ENCODE results near the gene ACOXL. TPM values are rescaled to one million over a fixed set of nuclear protein-coding genes. Genes with fewer than 3 reads are reported as not detected.
"Not testable (repeated sequence)": the region's sequence is repeated elsewhere in the genome, so short reads cannot be mapped to it uniquely, and the experiment has no call there.

The ACOXL gene
- total RNA-seq, 1 donor, result 0.10 TPM

DNA sequence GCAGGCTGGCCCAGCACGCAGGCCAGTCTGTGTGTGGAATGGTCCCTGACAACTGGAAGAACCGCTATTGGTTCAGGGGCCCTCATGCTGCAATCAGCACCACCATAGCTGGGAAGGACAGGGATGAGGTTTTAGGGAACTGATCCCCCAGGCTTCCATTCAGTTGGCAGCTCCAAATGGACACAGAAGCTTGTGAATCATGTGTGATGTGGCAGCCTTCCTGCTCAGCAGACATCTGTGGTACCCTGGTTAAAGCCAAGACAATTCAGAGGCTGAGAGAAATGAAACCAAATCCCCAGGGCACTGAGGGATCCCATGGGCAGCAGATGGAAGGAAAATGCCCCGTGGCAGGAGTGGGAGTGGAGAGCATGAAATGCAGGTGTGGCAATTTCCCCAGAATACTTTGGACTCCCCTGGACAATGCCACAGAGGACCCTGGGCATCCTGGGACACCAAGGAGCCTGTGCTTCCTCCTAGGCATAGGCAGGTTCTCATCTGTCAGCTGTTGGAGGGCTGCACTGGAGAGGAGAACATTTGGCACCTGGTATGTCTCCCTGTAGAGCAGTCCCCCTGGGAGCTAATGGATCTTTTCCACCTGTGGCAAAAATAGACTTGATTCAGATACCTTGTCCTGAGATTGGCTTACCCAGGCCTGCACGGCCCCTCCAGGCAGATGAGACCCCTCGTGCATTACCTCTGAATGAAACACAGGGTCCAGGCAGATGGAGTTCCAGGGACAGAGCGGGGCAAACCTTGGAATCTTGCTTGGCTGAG, 226.2 kb downstream of the ACOXL start:
- no peaks in the 10 kb centered on the region for H3K4me1 ChIP-seq (ENCODE audit: insufficient read depth, low read length)
- no peak overlapping the region for H3K4me3 ChIP-seq (ENCODE audit: low read length)
- H3K9me3 ChIP-seq (ENCODE audit: low read depth, low read length), result no peaks in the 10 kb centered on the region
- H3K27me3 ChIP-seq (ENCODE audit: insufficient read depth, low read length), result no peaks in the 10 kb centered on the region

DNA sequence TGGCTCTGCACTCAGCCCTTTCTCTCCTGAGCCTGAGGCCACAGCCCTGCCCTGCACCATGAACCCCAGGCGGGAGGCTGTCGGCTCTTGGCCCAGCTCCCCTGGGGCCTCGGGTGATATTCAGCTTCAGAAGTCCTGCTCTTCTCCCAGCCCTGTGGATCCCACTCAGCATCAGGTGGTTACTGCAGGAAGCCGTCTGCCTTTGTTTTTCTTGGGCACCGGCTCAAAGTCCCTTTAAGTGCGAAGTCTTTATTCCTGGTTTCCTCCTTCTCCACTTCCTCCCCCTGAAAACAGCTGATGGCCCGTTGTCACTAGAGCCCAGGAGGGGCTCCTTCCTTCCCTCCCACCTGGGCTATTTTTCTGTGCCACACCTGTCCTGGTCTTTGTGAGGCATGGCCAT, 226.8 kb downstream of the ACOXL start:
- no peaks in the 10 kb centered on the region for H3K4me1 ChIP-seq (ENCODE audit: insufficient read depth, low read length)
- no peak overlapping the region for H3K4me3 ChIP-seq (ENCODE audit: low read length)
- H3K27me3 ChIP-seq (ENCODE audit: insufficient read depth, low read length), result no peaks in the 10 kb centered on the region
- H3K9me3 ChIP-seq (ENCODE audit: low read depth, low read length), result no peaks in the 10 kb centered on the region

GRCh38 chr2:110960281-110960680, 227.9 kb downstream of the ACOXL start:
- Histone ChIP-seq H3K4me3 (ENCODE audit: low read length) (no peak overlapping the region), H3K4me1 (ENCODE audit: insufficient read depth, low read length) (no peaks in the 10 kb centered on the region), H3K9me3 (ENCODE audit: low read depth, low read length) (no peaks in the 10 kb centered on the region), H3K27me3 (ENCODE audit: insufficient read depth, low read length) (no peaks in the 10 kb centered on the region)

- H3K4me3 ChIP-seq (ENCODE audit: low read length), result no peak overlapping the region
- no peaks in the 10 kb centered on the region for H3K9me3 ChIP-seq (ENCODE audit: low read depth, low read length)
- H3K27me3 ChIP-seq (ENCODE audit: insufficient read depth, low read length), result no peaks in the 10 kb centered on the region
- no peaks in the 10 kb centered on the region for H3K4me1 ChIP-seq (ENCODE audit: insufficient read depth, low read length)
These were observed 228.6 kb downstream of the ACOXL start for GRCh38 chr2:110960954-110961353.

DNA sequence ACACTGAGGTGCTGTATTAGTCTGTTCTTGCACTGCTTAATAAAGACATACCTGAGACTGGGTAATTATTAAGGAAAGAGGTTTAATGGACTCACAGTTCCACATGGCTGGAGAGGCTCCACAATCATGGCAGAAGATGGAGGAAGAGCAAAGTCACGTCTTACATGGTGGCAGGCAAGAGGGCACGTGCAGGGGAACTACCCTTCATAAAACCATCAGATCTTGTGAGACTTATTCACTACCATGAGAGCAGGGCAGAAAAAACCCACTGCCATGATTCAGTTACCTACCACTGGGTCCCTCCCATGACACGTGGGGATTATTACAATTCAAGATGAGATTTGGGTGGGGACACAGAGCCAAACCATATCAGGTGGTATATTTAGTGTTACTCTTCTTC, 229.3 kb downstream of the ACOXL start:
- not testable (repeated sequence) for H3K9me3 ChIP-seq (ENCODE audit: low read depth, low read length); H3K27me3 ChIP-seq (ENCODE audit: insufficient read depth, low read length); H3K4me1 ChIP-seq (ENCODE audit: insufficient read depth, low read length); H3K4me3 ChIP-seq (ENCODE audit: low read length)

DNA sequence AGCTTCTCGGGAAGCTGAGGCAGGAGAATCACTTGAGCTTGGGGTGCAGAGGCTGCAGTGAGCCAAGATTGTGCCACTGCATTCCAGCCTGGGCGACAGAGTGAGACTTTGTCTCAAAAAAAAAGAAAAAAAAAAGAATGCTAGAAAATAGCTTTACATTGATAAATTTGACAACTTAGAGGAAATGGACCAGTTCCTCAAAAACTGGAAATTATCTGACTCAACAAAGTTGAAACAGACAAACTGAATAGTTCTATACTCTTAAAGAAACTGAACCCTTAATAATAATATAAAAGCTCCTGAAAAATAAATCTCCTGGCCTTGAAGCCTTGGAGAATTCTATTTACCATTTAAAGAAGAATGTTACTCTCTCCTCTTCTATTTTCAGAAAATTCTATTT, 237.3 kb downstream of the ACOXL start:
- Histone ChIP-seq H3K4me1 (ENCODE audit: insufficient read depth, low read length) (no peaks in the 10 kb centered on the region), H3K4me3 (ENCODE audit: low read length) (no peak overlapping the region), H3K9me3 (ENCODE audit: low read depth, low read length) (no peaks in the 10 kb centered on the region), H3K27me3 (ENCODE audit: insufficient read depth, low read length) (no peaks in the 10 kb centered on the region)

DNA sequence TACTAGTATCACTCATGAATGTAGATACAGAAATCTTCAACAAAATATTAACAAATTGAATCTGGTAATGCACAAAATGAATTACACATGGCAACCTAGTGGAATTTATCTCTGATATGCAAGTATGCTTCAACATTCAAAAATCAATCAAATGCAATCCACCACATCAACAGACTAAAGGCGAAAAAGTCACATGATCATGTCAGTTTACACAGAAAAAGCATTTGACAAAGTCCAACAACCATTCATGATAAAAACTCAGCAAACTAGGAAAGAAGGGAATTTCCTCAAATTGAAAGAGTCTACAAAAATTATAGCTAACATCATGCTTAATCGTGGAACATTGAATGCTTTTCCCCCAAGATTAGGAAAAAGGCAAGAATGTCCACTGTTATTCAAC, 237.8 kb downstream of the ACOXL start:
- Histone ChIP-seq H3K9me3 (ENCODE audit: low read depth, low read length) (no peaks in the 10 kb centered on the region), H3K4me1 (ENCODE audit: insufficient read depth, low read length) (no peaks in the 10 kb centered on the region)

DNA sequence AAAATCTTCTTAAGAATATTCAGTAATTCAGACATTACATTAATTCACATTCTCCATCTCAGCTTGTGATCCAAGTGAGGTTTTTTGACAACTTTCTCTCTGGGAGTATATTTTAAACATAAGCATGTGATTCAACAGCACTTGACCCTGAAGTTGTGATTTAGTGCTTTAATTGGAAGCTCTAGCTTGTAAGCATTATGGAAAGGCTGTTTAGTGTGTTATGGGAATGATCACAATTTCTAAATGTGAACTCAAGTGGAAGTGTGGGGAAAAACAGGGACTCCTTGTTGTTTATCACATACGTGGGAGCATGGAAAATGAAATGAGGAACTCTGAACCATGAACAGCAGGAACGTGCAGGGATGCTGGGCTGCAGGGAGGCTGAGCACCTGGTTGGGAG, 239.4 kb downstream of the ACOXL start:
- no peaks in the 10 kb centered on the region for H3K9me3 ChIP-seq (ENCODE audit: low read depth, low read length)
- no peaks in the 10 kb centered on the region for H3K27me3 ChIP-seq (ENCODE audit: insufficient read depth, low read length)
- H3K4me1 ChIP-seq (ENCODE audit: insufficient read depth, low read length), result no peaks in the 10 kb centered on the region

More for the DNA sequence above, 237.8 kb downstream of the ACOXL start:
- Histone ChIP-seq H3K27me3 (ENCODE audit: insufficient read depth, low read length) (no peaks in the 10 kb centered on the region), H3K4me3 (ENCODE audit: low read length) (no peak overlapping the region)

DNA sequence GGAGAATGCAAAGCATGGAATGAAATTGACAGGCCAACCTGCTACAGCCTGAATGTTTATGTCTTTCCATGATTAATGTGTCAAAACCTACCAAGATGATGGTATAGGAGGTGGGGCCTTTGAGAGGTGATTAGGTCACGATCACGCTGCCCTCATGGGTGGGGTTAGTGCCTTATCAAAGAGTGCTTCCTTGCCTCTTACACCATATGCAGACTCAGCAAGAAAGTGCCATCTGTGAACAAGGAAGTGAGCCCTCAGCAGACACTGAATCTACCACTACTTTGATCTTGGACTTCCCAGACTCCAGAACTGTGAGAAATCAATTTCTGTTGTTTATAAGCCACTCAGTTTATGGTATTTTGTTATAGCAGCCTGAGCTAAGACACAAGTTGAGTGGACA, 240.9 kb downstream of the ACOXL start:
- no peaks in the 10 kb centered on the region for H3K9me3 ChIP-seq (ENCODE audit: low read depth, low read length)
- H3K4me1 ChIP-seq (ENCODE audit: insufficient read depth, low read length), result no peaks in the 10 kb centered on the region
- no peaks in the 10 kb centered on the region for H3K27me3 ChIP-seq (ENCODE audit: insufficient read depth, low read length)
- no peak overlapping the region for H3K4me3 ChIP-seq (ENCODE audit: low read length)

More for the DNA sequence above, 239.4 kb downstream of the ACOXL start:
- H3K4me3 ChIP-seq (ENCODE audit: low read length), result no peak overlapping the region

- peaks cover 5% of the 10 kb centered on the region for H3K4me1 ChIP-seq (ENCODE audit: insufficient read depth, low read length)
- H3K27me3 ChIP-seq (ENCODE audit: insufficient read depth, low read length), result no peaks in the 10 kb centered on the region
- no peaks in the 10 kb centered on the region for H3K9me3 ChIP-seq (ENCODE audit: low read depth, low read length)
- no peak overlapping the region for H3K4me3 ChIP-seq (ENCODE audit: low read length)
These were observed 245.0 kb downstream of the ACOXL start for GRCh38 chr2:110977403-110977802.

GRCh38 chr2:110978148-110978547, 245.8 kb downstream of the ACOXL start:
- no peaks in the 10 kb centered on the region for H3K9me3 ChIP-seq (ENCODE audit: low read depth, low read length)
- no peaks in the 10 kb centered on the region for H3K27me3 ChIP-seq (ENCODE audit: insufficient read depth, low read length)
- H3K4me1 ChIP-seq (ENCODE audit: insufficient read depth, low read length), result peaks cover 12% of the 10 kb centered on the region
- no peak overlapping the region for H3K4me3 ChIP-seq (ENCODE audit: low read length)

- Histone ChIP-seq H3K4me3 (ENCODE audit: low read length) (no peak overlapping the region), H3K4me1 (ENCODE audit: insufficient read depth, low read length) (peaks cover 20% of the 10 kb centered on the region), H3K27me3 (ENCODE audit: insufficient read depth, low read length) (no peaks in the 10 kb centered on the region), H3K9me3 (ENCODE audit: low read depth, low read length) (no peaks in the 10 kb centered on the region)
These were observed 246.5 kb downstream of the ACOXL start for GRCh38 chr2:110978756-110979470.

- Histone ChIP-seq H3K27me3 (ENCODE audit: insufficient read depth, low read length) (no peaks in the 10 kb centered on the region), H3K4me3 (ENCODE audit: low read length) (no peak overlapping the region), H3K4me1 (ENCODE audit: insufficient read depth, low read length) (peaks cover 21% of the 10 kb centered on the region), H3K9me3 (ENCODE audit: low read depth, low read length) (no peaks in the 10 kb centered on the region)
These were observed 247.3 kb downstream of the ACOXL start for GRCh38 chr2:110979471-110980338.

- no peak overlapping the region for H3K4me3 ChIP-seq (ENCODE audit: low read length)
- no peaks in the 10 kb centered on the region for H3K27me3 ChIP-seq (ENCODE audit: insufficient read depth, low read length)
- no peaks in the 10 kb centered on the region for H3K9me3 ChIP-seq (ENCODE audit: low read depth, low read length)
- H3K4me1 ChIP-seq (ENCODE audit: insufficient read depth, low read length), result peaks cover 21% of the 10 kb centered on the region
These were observed 248.1 kb downstream of the ACOXL start for GRCh38 chr2:110980339-110981062.
